ENCODE results near the gene AHSP. TPM values are rescaled to one million over a fixed set of nuclear protein-coding genes. Genes with fewer than 3 reads are reported as not detected.
A peak's percentile ranks its signal among the peaks of the same experiment; 100 is the strongest.
"Not testable (repeated sequence)": the region's sequence is repeated elsewhere in the genome, so short reads cannot be mapped to it uniquely, and the experiment has no call there.

AHSP gene
- total RNA-seq, 4 donors from 2014 or later: not detected

GRCh38 chr16:31532120-31532519 lies 4.4 kb downstream of the AHSP start:
- 42 to 56% methylated on average over 2 of the region's 2 CpGs for WGBS, 2 donors
- Histone ChIP-seq H3K9me3 (no peaks in the 10 kb centered on the region), H3K4me1 (peaks cover 0 to 14% (median 0%) of the 10 kb centered on the region in 4 donors), H3K27ac (no peak overlapping the region), H3K36me3 (no peaks in the 10 kb centered on the region), H3K4me3 (no peak overlapping the region), H3K27me3 (peaks cover 0 to 47% of the 10 kb centered on the region in 2 donors)
- TF ChIP-seq POLR2A (IDR thresholded peaks at IDR 0.05) (no peak), EP300 (IDR thresholded peaks at IDR 0.05) (no peak), CTCF (IDR thresholded peaks at IDR 0.05) (no peak)
- DNase-seq (ENCODE audit: low spot score in 2 of 2): no peak

- Histone ChIP-seq H3K9me3 (no peaks in the 10 kb centered on the region), H3K27ac (no peak overlapping the region), H3K36me3 (no peaks in the 10 kb centered on the region), H3K4me3 (no peak overlapping the region), H3K27me3 (peaks cover 0 to 55% of the 10 kb centered on the region in 2 donors), H3K4me1 (peaks cover 0 to 21% (median 0%) of the 10 kb centered on the region in 4 donors)
- whole genome bisulfite sequencing, 2 donors: 77 to 80% methylated on average over 4 of the region's 4 CpGs
- TF ChIP-seq CTCF (IDR thresholded peaks at IDR 0.05): no peak
- TF ChIP-seq POLR2A (IDR thresholded peaks at IDR 0.05): no peak
- TF ChIP-seq EP300 (IDR thresholded peaks at IDR 0.05): no peak
- no peak for DNase-seq (ENCODE audit: low spot score in 2 of 2)
Observed at GRCh38 chr16:31532896-31533295, 5.2 kb downstream of the AHSP start.

GRCh38 chr16:31535737-31536136 lies 8.0 kb downstream of the AHSP start:
- Histone ChIP-seq H3K27me3 (peaks cover 0 to 51% of the 10 kb centered on the region in 2 donors), H3K36me3 (no peaks in the 10 kb centered on the region), H3K4me3 (no peak overlapping the region), H3K4me1 (peaks cover 0 to 7% (median 0%) of the 10 kb centered on the region in 4 donors), H3K27ac (no peak overlapping the region), H3K9me3 (peaks cover 0 to 10% (median 0%) of the 10 kb centered on the region in 4 donors)
- TF ChIP-seq CTCF (IDR thresholded peaks at IDR 0.05) (no peak), POLR2A (IDR thresholded peaks at IDR 0.05) (no peak), EP300 (IDR thresholded peaks at IDR 0.05) (no peak)
- 62 to 63% methylated on average over 9 of the region's 9 CpGs for WGBS, 2 donors
- no peak for DNase-seq (ENCODE audit: low spot score in 2 of 2)

GRCh38 chr16:31536804-31537361 lies 9.2 kb downstream of the AHSP start:
- peaks cover 0 to 7% (median 0%) of the 10 kb centered on the region in 4 donors for H3K4me1 ChIP-seq
- TF ChIP-seq CTCF (IDR thresholded peaks at IDR 0.05) (no peak), EP300 (IDR thresholded peaks at IDR 0.05) (no peak), POLR2A (IDR thresholded peaks at IDR 0.05) (no peak)
- H3K36me3 ChIP-seq: no peaks in the 10 kb centered on the region
- peaks cover 0 to 51% of the 10 kb centered on the region in 2 donors for H3K27me3 ChIP-seq
- H3K4me3 ChIP-seq: peak overlapping the region in 1 of 4 donors; percentile 45
- WGBS, 2 donors: 63 to 65% methylated on average over 20 to 21 of the region's 21 CpGs
- peaks cover 0 to 14% (median 0%) of the 10 kb centered on the region in 4 donors for H3K9me3 ChIP-seq
- H3K27ac ChIP-seq: no peak overlapping the region
- DNase-seq (ENCODE audit: low spot score in 2 of 2): no peak

- Histone ChIP-seq H3K27ac (no peak overlapping the region), H3K36me3 (no peaks in the 10 kb centered on the region), H3K27me3 (peaks cover 0 to 51% of the 10 kb centered on the region in 2 donors), H3K4me3 (peak overlapping the region in 2 of 4 donors; percentile 25 to 45), H3K4me1 (peaks cover 0 to 7% (median 0%) of the 10 kb centered on the region in 4 donors), H3K9me3 (peaks cover 0 to 22% (median 0%) of the 10 kb centered on the region in 4 donors)
- TF ChIP-seq EP300 (IDR thresholded peaks at IDR 0.05) (no peak), POLR2A (IDR thresholded peaks at IDR 0.05) (no peak), CTCF (IDR thresholded peaks at IDR 0.05) (no peak)
- WGBS, 2 donors: 3 to 6% methylated on average over 26 to 56 of the region's 57 CpGs
- DNase-seq (ENCODE audit: low spot score in 2 of 2): no peak
Observed at GRCh38 chr16:31537362-31538242, 9.9 kb downstream of the AHSP start.

GRCh38 chr16:31538243-31538598 lies 10.5 kb downstream of the AHSP start:
- 67 to 72% methylated on average over 7 of the region's 7 CpGs for WGBS, 2 donors
- peaks cover 0 to 51% of the 10 kb centered on the region in 2 donors for H3K27me3 ChIP-seq
- not testable (repeated sequence) for H3K4me1 ChIP-seq; DNase-seq (ENCODE audit: low spot score in 2 of 2); H3K27ac ChIP-seq; H3K36me3 ChIP-seq; H3K4me3 ChIP-seq
- peaks cover 0 to 28% (median 0%) of the 10 kb centered on the region in 4 donors for H3K9me3 ChIP-seq

GRCh38 chr16:31539762-31540161 lies 12.1 kb downstream of the AHSP start:
- not testable (repeated sequence) for H3K4me1 ChIP-seq; H3K27ac ChIP-seq; H3K4me3 ChIP-seq; DNase-seq (ENCODE audit: low spot score in 2 of 2); H3K36me3 ChIP-seq
- Histone ChIP-seq H3K27me3 (peaks cover 0 to 44% of the 10 kb centered on the region in 2 donors), H3K9me3 (peaks cover 0 to 28% (median 0%) of the 10 kb centered on the region in 4 donors)
- WGBS, 2 donors: 77 to 92% methylated on average over 4 of the region's 4 CpGs
